CD14-positive monocyte (primary cell): ENCODE data around the gene ADAMTSL3. TPM values are rescaled to one million over a fixed set of nuclear protein-coding genes. Genes with fewer than 3 reads are reported as not detected.

Experiments
- DNase-seq, 3 donors: peaks; one replicate each; pipeline ENCODE4 v3.0.0-alpha.2; 2011 to 2022
- H2AFZ ChIP-seq: 2 replicates; pipeline ENCODE4 v1.6.0; 2012; ENCODE audit warnings: mild to moderate bottlenecking, low read depth, low read length, inconsistent platforms; ENCODE audit not compliant: insufficient read depth, poor library complexity, severe bottlenecking
- H3K27ac ChIP-seq, 2 donors: 1 replicate in 1 of 2; 2 replicates in 1 of 2; pipeline ENCODE4 v1.5.1; 2012 to 2013; ENCODE audit warnings: low read length in 2 of 2, control low read depth in 1 of 2, inconsistent platforms in 1 of 2, low read depth in 1 of 2, mild to moderate bottlenecking in 1 of 2
- H3K27me3 ChIP-seq, 2 donors: one replicate each; pipeline versions ENCODE4 v1.6.0 to v1.6.1; 2011 to 2013; ENCODE audit warnings: low read length in 2 of 2; ENCODE audit not compliant: control insufficient read depth in 2 of 2, insufficient read depth in 2 of 2
- H3K36me3 ChIP-seq, 2 donors: replicated peaks in 1 of 2; 1 replicate in 1 of 2; 2 replicates in 1 of 2; pipeline versions ENCODE4 v1.5.1 to v1.6.1; 2012 to 2013; ENCODE audit warnings: low read length in 2 of 2, control low read depth in 1 of 2, inconsistent platforms in 1 of 2, mild to moderate bottlenecking in 1 of 2; ENCODE audit not compliant: insufficient read depth in 2 of 2, control insufficient read depth in 1 of 2
- H3K4me1 ChIP-seq, 2 donors: 1 replicate in 1 of 2; 2 replicates in 1 of 2; pipeline versions ENCODE4 v1.5.1 to v1.6.1; 2012 to 2013; ENCODE audit warnings: low read length in 2 of 2, control low read depth in 1 of 2, inconsistent platforms in 1 of 2, mild to moderate bottlenecking in 1 of 2, moderate library complexity in 1 of 2; ENCODE audit not compliant: insufficient read depth in 2 of 2, control insufficient read depth in 1 of 2
- H3K4me2 ChIP-seq: replicated peaks from 2 replicates; pipeline ENCODE3; 2012; ENCODE audit warnings: low read length, moderate library complexity, mild to moderate bottlenecking; ENCODE audit not compliant: poor library complexity, severe bottlenecking; ENCODE audit errors: extremely low read depth
- H3K4me3 ChIP-seq, 3 experiments: fragments of 200-600 bp in 1 of 3; sonication (generic) in 1 of 3; replicated peaks in 1 of 3; 1 replicate in 2 of 3; 2 replicates in 1 of 3; pipeline ENCODE4 v1.5.1; 2011 to 2013; ENCODE audit warnings: low read length in 3 of 3, mild to moderate bottlenecking in 3 of 3, control low read depth in 2 of 3, low read depth in 2 of 3, inconsistent platforms in 1 of 3, moderate library complexity in 1 of 3
- H3K79me2 ChIP-seq: 2 replicates; pipeline ENCODE4 v1.6.0; 2012; ENCODE audit warnings: mild to moderate bottlenecking, control low read depth, inconsistent platforms, low read length, moderate library complexity; ENCODE audit not compliant: insufficient read depth
- H3K9ac ChIP-seq: 2 replicates; pipeline ENCODE4 v1.6.0; 2017; ENCODE audit warnings: low read length, mild to moderate bottlenecking; ENCODE audit not compliant: insufficient read depth, poor library complexity, severe bottlenecking
- H3K9me3 ChIP-seq, 2 donors: replicated peaks in 1 of 2; 1 replicate in 1 of 2; 2 replicates in 1 of 2; pipeline versions ENCODE4 v1.5.1 to v1.6.1; 2012 to 2013; ENCODE audit warnings: low read length in 2 of 2, control low read depth in 1 of 2; ENCODE audit not compliant: control insufficient read depth in 1 of 2, insufficient read depth in 1 of 2
- H4K20me1 ChIP-seq: 2 replicates; pipeline ENCODE4 v1.6.0; 2012; ENCODE audit warnings: mild to moderate bottlenecking, low read length, control low read depth, moderate library complexity; ENCODE audit not compliant: insufficient read depth
- H3K27ac Mint-ChIP-seq, 7 donors: one replicate each; pipeline ENCODE4 v1.8.0; 2020; ENCODE audit warnings: mild to moderate bottlenecking in 7 of 7, mixed read lengths in 7 of 7, moderate library complexity in 6 of 7, inconsistent platforms in 2 of 7
- H3K27me3 Mint-ChIP-seq, 3 donors: one replicate each; pipeline ENCODE4 v1.8.0; 2021 to 2022; ENCODE audit warnings: low read depth in 3 of 3, mild to moderate bottlenecking in 3 of 3, mixed read lengths in 3 of 3, moderate library complexity in 3 of 3, inconsistent platforms in 1 of 3
- H3K36me3 Mint-ChIP-seq, 2 donors: one replicate each; pipeline ENCODE4 v1.8.0; 2020; ENCODE audit warnings: mixed read lengths in 2 of 2, inconsistent platforms in 1 of 2, mild to moderate bottlenecking in 1 of 2
- H3K4me1 Mint-ChIP-seq: one replicate; pipeline ENCODE4 v1.8.0; 2020; ENCODE audit warnings: mild to moderate bottlenecking, mixed read lengths
- H3K4me3 Mint-ChIP-seq, 2 donors: one replicate each; pipeline ENCODE4 v1.8.0; 2020; ENCODE audit warnings: mild to moderate bottlenecking in 2 of 2, mixed read lengths in 2 of 2, moderate library complexity in 1 of 2
- H3K9me3 Mint-ChIP-seq, 7 donors: one replicate each; pipeline ENCODE4 v1.8.0; 2020 to 2022; ENCODE audit warnings: mixed read lengths in 7 of 7, mild to moderate bottlenecking in 6 of 7, moderate library complexity in 6 of 7, inconsistent platforms in 2 of 7
- WGBS: methylation state at CpG from one replicate; pipeline ENCODE4 v1.1.5; 2013; ENCODE audit warnings: missing lambda C conversion rate; ENCODE audit not compliant: insufficient coverage; 5-methylcytosine and 5-hydroxymethylcytosine counted together
- intact Hi-C, 2 donors: fragments of 100-400 bp; cut with micrococcal nuclease; formaldehyde crosslinking; loops; one replicate each; pipeline versions ENCODE4 v1.15.0 to v1.15.1; 2023
- polyA plus RNA-seq, 3 donors: library from polyadenylated mRNA; depleted of rRNA in 1 of 3; unstranded in 2 of 3; stranded (reverse) in 1 of 3; fragments of 300-500 nt in 2 of 3; fragments of >200 nt in 1 of 3; fragmentation: Illumina TruSeq in 2 of 3; gene quantifications; 1 replicate in 2 of 3; 2 replicates in 1 of 3; pipeline ENCODE4 v1.2.3, GENCODE V29; 2012 to 2021
- TF ChIP-seq, protein P1 (sequence below): fragments of 200-600 bp; IDR thresholded peaks from one replicate; pipeline ENCODE4 v1.8.0; 2022; ENCODE audit warnings: antibody characterized with exemption, mild to moderate bottlenecking

Gene ADAMTSL3
- polyA plus RNA-seq, 3 donors = not detected

DNA sequence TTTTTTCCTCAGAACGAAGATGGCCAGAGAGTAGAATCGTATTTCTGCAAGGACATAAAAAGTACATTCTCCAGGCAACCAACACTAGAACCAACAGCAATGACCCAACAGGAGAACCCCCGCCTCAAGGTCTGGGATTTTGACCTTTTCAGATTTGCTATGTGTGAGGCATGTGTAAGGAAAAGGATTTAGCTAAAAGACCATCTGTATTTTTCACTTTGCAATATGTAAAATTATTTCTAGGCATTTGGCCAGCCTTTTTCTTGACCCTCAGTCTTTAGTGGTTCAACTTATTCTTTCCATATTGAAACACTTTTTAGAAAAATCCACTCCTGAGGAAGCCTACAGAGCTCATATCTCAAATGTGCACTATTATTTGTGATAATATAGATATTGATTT lies 362.4 kb downstream of the ADAMTSL3 start:
- Histone ChIP-seq H2AFZ (no peak overlapping the region), H3K36me3 (no peaks in the 10 kb centered on the region), H3K27ac (no peak overlapping the region), H3K9ac (no peak overlapping the region), H3K79me2 (no peaks in the 10 kb centered on the region), H3K4me3 (no peak overlapping the region), H3K4me1 (no peaks in the 10 kb centered on the region), H3K27me3 (no peaks in the 10 kb centered on the region), H3K4me2 (no peak overlapping the region), H3K9me3 (peaks cover 6 to 7% of the 10 kb centered on the region in 2 donors), H4K20me1 (no peaks in the 10 kb centered on the region)
- peaks cover 2 to 7% (median 3%) of the 10 kb centered on the region in 3 donors for H3K27me3 Mint-ChIP-seq
- H3K36me3 Mint-ChIP-seq = no peaks in the 10 kb centered on the region
- intact Hi-C loops = no loop called here
- no peak overlapping the region for H3K27ac Mint-ChIP-seq
- WGBS = no CpG with 5 or more reads among the region's 3 CpGs
- H3K4me3 Mint-ChIP-seq = no peak overlapping the region
- TF ChIP-seq, protein P1, sequence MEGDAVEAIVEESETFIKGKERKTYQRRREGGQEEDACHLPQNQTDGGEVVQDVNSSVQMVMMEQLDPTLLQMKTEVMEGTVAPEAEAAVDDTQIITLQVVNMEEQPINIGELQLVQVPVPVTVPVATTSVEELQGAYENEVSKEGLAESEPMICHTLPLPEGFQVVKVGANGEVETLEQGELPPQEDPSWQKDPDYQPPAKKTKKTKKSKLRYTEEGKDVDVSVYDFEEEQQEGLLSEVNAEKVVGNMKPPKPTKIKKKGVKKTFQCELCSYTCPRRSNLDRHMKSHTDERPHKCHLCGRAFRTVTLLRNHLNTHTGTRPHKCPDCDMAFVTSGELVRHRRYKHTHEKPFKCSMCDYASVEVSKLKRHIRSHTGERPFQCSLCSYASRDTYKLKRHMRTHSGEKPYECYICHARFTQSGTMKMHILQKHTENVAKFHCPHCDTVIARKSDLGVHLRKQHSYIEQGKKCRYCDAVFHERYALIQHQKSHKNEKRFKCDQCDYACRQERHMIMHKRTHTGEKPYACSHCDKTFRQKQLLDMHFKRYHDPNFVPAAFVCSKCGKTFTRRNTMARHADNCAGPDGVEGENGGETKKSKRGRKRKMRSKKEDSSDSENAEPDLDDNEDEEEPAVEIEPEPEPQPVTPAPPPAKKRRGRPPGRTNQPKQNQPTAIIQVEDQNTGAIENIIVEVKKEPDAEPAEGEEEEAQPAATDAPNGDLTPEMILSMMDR = no peak
- H3K9me3 Mint-ChIP-seq = peaks cover 0 to 11% (median 2%) of the 10 kb centered on the region in 7 donors
- no peak for DNase-seq
- no peaks in the 10 kb centered on the region for H3K4me1 Mint-ChIP-seq

DNA sequence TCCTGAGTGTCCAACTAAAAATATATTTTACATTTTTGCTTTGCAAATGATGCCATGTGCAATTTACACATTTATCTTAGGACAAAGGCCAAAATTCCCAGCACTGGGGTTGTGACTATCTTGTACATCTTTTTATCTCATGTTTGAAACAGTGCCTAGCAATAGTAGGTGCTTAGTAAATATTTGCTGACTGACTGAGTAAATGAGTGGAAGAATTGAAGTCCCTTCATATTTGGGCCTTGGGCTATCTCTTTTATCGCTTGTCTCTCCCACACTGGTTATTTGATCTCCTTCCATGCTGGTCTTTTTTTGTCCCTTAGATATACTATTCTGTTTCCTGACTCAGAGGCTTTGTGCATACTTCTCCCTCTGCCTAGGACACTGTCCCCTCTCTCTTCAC lies 368.6 kb downstream of the ADAMTSL3 start:
- Mint-ChIP-seq H3K9me3 (peaks cover 0 to 7% (median 3%) of the 10 kb centered on the region in 7 donors), H3K27me3 (peaks cover 2 to 7% (median 5%) of the 10 kb centered on the region in 3 donors), H3K4me3 (no peak overlapping the region), H3K36me3 (no peaks in the 10 kb centered on the region), H3K27ac (no peak overlapping the region), H3K4me1 (no peaks in the 10 kb centered on the region)
- Histone ChIP-seq H3K9me3 (no peaks in the 10 kb centered on the region), H3K4me3 (no peak overlapping the region), H3K79me2 (no peaks in the 10 kb centered on the region), H3K36me3 (no peaks in the 10 kb centered on the region), H3K4me2 (no peak overlapping the region), H3K27me3 (peaks cover 0 to 5% of the 10 kb centered on the region in 2 donors), H3K27ac (no peak overlapping the region), H4K20me1 (no peaks in the 10 kb centered on the region), H2AFZ (no peak overlapping the region), H3K9ac (no peak overlapping the region), H3K4me1 (no peaks in the 10 kb centered on the region)
- DNase-seq = no peak
- TF ChIP-seq, protein P1 = no peak
- 78% methylated on average over 1 of the region's 1 CpG for WGBS
- intact Hi-C loops = no loop called here
